Fibroblast of lung (primary cell): ENCODE results near the gene ABCB9. TPM values are rescaled to one million over a fixed set of nuclear protein-coding genes. Genes with fewer than 3 reads are reported as not detected.

ENCODE experiments used
- DNase-seq, 2 donors: peaks; one replicate each; pipeline versions ENCODE4 v3.0.0 to v3.0.0-alpha.2; 2010; ENCODE audit warnings: low read depth in 2 of 2
- H2AFZ ChIP-seq: 2 replicates; pipeline ENCODE4 v1.5.1; 2012; ENCODE audit warnings: low read length, control low read depth, inconsistent platforms
- H3K27ac ChIP-seq: 2 replicates; pipeline ENCODE4 v1.5.1; 2011; ENCODE audit warnings: low read length, control low read depth; ENCODE audit not compliant: insufficient read depth
- H3K27me3 ChIP-seq: 2 replicates; pipeline ENCODE4 v1.5.1; 2011; ENCODE audit warnings: mild to moderate bottlenecking, low read length; ENCODE audit not compliant: control insufficient read depth, insufficient read depth
- H3K36me3 ChIP-seq: 2 replicates; pipeline ENCODE4 v1.5.1; 2011; ENCODE audit warnings: low read length; ENCODE audit not compliant: control insufficient read depth, insufficient read depth
- H3K4me1 ChIP-seq: 2 replicates; pipeline ENCODE4 v1.5.1; 2011; ENCODE audit warnings: low read length; ENCODE audit not compliant: control insufficient read depth, insufficient read depth; ENCODE audit errors: extremely low read depth
- H3K4me2 ChIP-seq: 2 replicates; pipeline ENCODE4 v1.5.1; 2011; ENCODE audit warnings: low read length, control low read depth; ENCODE audit not compliant: insufficient read depth; ENCODE audit errors: extremely low read depth
- H3K4me3 ChIP-seq, 4 experiments: fragments of 200-600 bp in 1 of 4; sonication (generic) in 1 of 4; replicated peaks in 1 of 4; 2 replicates each; pipeline ENCODE4 v1.5.1; 2011 to 2016; ENCODE audit warnings: low read length in 4 of 4, low read depth in 3 of 4, mild to moderate bottlenecking in 3 of 4, control low read depth in 2 of 4, inconsistent platforms in 1 of 4, mixed read lengths in 1 of 4; ENCODE audit not compliant: insufficient read depth in 1 of 4; ENCODE audit errors: control extremely low read depth in 1 of 4
- H3K79me2 ChIP-seq: 2 replicates; pipeline ENCODE4 v1.5.1; 2012; ENCODE audit warnings: mild to moderate bottlenecking, low read length, inconsistent platforms; ENCODE audit not compliant: control insufficient read depth, insufficient read depth
- H3K9ac ChIP-seq: 2 replicates; pipeline ENCODE4 v1.5.1; 2011; ENCODE audit warnings: mild to moderate bottlenecking, low read length, control low read depth; ENCODE audit not compliant: insufficient read depth
- H3K9me3 ChIP-seq: 2 replicates; pipeline ENCODE4 v1.5.1; 2012; ENCODE audit warnings: low read depth, low read length; ENCODE audit not compliant: control insufficient read depth, insufficient read depth
- H4K20me1 ChIP-seq: 2 replicates; pipeline ENCODE4 v1.5.1; 2011; ENCODE audit warnings: low read length; ENCODE audit not compliant: control insufficient read depth, insufficient read depth; ENCODE audit errors: extremely low read depth
- EZH2 ChIP-seq: IDR thresholded peaks from 2 replicates; pipeline ENCODE4 v1.5.1; 2012; ENCODE audit warnings: low read length, control low read depth, mild to moderate bottlenecking; ENCODE audit errors: missing control alignments
- polyA plus RNA-seq, 2 donors: library from polyadenylated mRNA; depleted of rRNA in 1 of 2; stranded (reverse) in 1 of 2; unstranded in 1 of 2; fragments of >200 nt; gene quantifications; 2 replicates each; pipeline ENCODE4 v1.2.1, GENCODE V29; 2011 to 2012; ENCODE audit warnings: missing spikeins in 1 of 2
- total RNA-seq: library from RNA; depleted of rRNA; stranded (reverse); fragments of >200 nt; gene quantifications from 2 replicates; pipeline ENCODE4 v1.2.1, GENCODE V29; 2014
- TF ChIP-seq, protein P1 (sequence below), 2 donors: IDR thresholded peaks in 1 of 2; conservative IDR thresholded peaks in 1 of 2; 1 replicate in 1 of 2; 2 replicates in 1 of 2; pipeline ENCODE4 v1.5.1; 2011 to 2012; ENCODE audit warnings: low read length in 2 of 2, control low read depth in 1 of 2, inconsistent platforms in 1 of 2, low read depth in 1 of 2, mild to moderate bottlenecking in 1 of 2

Gene ABCB9
- total and polyA plus RNA-seq, 2 donors (not counting 1 experiment from before 2014, with no cell fraction given) = 3.8 to 6.3 TPM

DNA sequence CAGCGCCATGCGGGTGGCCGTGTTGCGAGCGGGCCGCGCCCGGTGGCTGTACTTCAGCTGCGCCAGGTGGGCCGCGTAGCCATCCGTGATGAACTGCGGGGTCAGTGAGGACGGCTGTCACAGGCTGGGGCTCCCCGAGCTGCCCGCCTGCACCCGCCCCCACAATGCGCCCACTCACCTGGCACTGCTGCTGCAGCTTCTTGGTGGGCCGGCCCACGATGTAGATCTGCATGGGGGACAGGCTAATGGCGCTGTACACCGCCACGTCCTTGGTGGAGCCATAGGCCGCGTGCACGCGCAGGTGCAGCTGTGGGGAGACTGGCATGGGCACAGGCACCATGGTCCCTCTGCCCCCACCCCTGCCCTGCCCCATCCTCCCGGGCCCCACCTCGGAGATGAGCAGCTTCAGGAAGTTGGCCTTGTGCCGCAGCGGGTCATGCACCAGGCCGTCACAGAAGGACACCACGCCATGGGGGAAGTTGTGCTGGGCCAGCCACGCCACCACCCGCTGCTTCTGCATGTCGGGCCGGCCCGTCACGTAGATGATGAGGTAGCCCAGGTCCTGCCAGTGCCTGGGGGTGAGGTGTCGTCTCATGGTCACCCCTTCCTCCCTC is 20.1 kb upstream of the ABCB9 start:
- no peaks in the 10 kb centered on the region for H3K9me3 ChIP-seq
- H3K4me1 ChIP-seq = peaks cover 25% of the 10 kb centered on the region
- DNase-seq = no peak
- no peaks in the 10 kb centered on the region for H3K27me3 ChIP-seq
- H3K4me2 ChIP-seq = no peak overlapping the region
- H2AFZ ChIP-seq = no peak overlapping the region
- peaks cover 34% of the 10 kb centered on the region for H3K36me3 ChIP-seq
- no peak overlapping the region for H3K27ac ChIP-seq
- peaks cover 18% of the 10 kb centered on the region for H3K79me2 ChIP-seq
- H4K20me1 ChIP-seq = no peaks in the 10 kb centered on the region
- no peak overlapping the region for H3K4me3 ChIP-seq
- TF ChIP-seq, protein P1, sequence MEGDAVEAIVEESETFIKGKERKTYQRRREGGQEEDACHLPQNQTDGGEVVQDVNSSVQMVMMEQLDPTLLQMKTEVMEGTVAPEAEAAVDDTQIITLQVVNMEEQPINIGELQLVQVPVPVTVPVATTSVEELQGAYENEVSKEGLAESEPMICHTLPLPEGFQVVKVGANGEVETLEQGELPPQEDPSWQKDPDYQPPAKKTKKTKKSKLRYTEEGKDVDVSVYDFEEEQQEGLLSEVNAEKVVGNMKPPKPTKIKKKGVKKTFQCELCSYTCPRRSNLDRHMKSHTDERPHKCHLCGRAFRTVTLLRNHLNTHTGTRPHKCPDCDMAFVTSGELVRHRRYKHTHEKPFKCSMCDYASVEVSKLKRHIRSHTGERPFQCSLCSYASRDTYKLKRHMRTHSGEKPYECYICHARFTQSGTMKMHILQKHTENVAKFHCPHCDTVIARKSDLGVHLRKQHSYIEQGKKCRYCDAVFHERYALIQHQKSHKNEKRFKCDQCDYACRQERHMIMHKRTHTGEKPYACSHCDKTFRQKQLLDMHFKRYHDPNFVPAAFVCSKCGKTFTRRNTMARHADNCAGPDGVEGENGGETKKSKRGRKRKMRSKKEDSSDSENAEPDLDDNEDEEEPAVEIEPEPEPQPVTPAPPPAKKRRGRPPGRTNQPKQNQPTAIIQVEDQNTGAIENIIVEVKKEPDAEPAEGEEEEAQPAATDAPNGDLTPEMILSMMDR (conservative IDR thresholded peaks at IDR 0.05 in 1 of 2, IDR thresholded peaks at IDR 0.05 in 1 of 2; ENCODE audit: low read depth in 1 of 2, low read length in 2 of 2) = no peak
- TF ChIP-seq EZH2 = no peak
- H3K9ac ChIP-seq = no peak overlapping the region

DNA sequence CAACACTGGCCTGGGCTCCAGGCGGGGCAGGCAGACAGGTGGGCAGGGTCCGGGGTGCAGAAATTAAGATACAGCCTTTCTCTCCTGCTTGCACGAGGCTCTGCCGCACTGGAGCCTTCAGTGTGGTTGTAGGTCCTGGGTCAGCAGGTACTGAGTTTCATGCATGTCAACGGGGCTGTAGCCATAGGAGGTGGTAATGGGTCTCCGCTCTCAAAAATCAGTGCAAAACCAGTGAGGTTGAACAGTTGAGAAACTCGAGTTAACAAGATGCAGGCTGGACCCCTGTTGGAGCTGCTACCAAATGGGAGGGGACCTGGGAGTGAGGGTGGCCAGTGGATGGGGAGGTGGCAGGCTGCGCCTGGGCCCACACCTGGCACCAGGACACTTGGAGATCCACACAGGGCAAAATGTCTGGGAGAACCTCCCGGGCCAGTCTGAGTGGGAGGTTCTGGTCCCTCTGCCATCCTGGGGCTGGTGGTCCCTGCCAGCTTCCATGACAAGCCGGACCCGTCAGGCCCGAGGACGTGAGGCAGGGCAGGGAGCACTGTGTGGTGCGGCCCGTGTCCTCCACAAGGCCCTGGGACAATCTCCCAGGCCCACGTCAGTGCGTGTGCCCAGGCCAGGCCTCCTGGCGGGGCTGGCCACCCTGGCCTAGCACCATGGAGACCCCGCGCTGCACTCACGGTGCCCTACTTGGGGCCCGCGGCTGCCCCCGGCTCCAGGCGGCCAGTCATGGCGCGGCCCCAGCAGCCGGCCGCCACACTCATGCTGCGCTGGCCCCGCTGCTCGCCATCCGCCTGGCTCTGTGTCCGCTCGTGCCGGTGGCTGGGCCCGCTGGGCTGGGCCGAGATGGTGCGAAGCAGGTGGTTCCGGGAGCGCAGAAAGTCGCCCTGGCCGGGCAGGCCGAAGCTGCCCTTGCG is 19.3 kb upstream of the ABCB9 start:
- H3K36me3 ChIP-seq = peaks cover 34% of the 10 kb centered on the region
- peaks cover 24% of the 10 kb centered on the region for H3K79me2 ChIP-seq
- no peak overlapping the region for H3K4me2 ChIP-seq
- TF ChIP-seq, protein P1 (conservative IDR thresholded peaks at IDR 0.05 in 1 of 2, IDR thresholded peaks at IDR 0.05 in 1 of 2; ENCODE audit: low read depth in 1 of 2, low read length in 2 of 2) = no peak
- no peak for TF ChIP-seq EZH2
- H3K4me3 ChIP-seq = no peak overlapping the region
- H3K9me3 ChIP-seq = no peaks in the 10 kb centered on the region
- H2AFZ ChIP-seq = no peak overlapping the region
- H4K20me1 ChIP-seq = no peaks in the 10 kb centered on the region
- H3K4me1 ChIP-seq = peaks cover 25% of the 10 kb centered on the region
- no peaks in the 10 kb centered on the region for H3K27me3 ChIP-seq
- no peak overlapping the region for H3K27ac ChIP-seq
- DNase-seq = no peak
- H3K9ac ChIP-seq = no peak overlapping the region

DNA sequence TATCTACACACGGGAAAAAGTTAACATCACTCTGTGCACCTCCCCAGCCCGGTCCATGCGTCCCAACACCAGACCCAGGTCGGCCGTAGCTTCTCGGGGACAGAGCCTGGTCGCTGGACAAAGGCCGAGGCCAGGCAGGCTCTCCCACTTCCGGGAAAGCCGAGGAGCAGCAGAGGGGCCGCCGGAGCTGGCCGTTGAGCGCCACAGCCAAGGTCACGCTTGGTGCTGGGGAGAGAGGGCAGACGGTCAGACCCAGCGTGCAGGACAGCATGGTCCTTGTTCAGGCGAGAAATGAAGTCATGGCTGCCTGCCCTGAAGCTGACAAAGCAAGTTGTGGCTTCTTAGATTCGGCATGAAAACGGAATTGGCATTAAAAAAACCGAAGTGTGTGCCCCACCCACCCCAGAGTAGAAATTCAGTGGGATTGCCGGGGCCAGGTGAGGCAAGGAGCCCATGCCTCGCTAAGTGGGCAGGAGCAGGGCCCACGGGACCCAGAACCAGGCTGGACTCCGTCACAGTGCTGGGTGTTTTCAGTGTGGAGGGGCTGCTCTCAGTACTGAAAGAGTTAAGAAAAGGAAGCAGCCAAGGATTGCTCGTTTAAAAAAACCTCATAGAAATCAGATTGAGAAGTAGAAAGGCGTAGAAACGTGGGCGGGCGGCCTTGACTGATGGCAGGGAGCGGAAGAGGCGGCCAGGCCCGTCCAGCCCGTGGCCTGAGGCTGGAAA is 18.5 kb upstream of the ABCB9 start:
- TF ChIP-seq, protein P1 (conservative IDR thresholded peaks at IDR 0.05 in 1 of 2, IDR thresholded peaks at IDR 0.05 in 1 of 2; ENCODE audit: low read depth in 1 of 2, low read length in 2 of 2) = no peak
- no peak for TF ChIP-seq EZH2
- Histone ChIP-seq H4K20me1 (no peaks in the 10 kb centered on the region), H2AFZ (no peak overlapping the region), H3K4me3 (peak overlapping the region in 1 of 4 experiments; percentile 14), H3K4me1 (peaks cover 26% of the 10 kb centered on the region), H3K27me3 (no peaks in the 10 kb centered on the region), H3K9me3 (no peaks in the 10 kb centered on the region), H3K4me2 (peak overlapping the region; percentile 57), H3K36me3 (peaks cover 33% of the 10 kb centered on the region), H3K27ac (peak overlapping the region; percentile 21), H3K79me2 (peaks cover 28% of the 10 kb centered on the region), H3K9ac (no peak overlapping the region)
- DNase-seq = peak; percentile 29 to 47
